HG02642 (cell line): ENCODE measurements around the gene SCRG1.

Experiments used
- ATAC-seq: cut with Tn5 transposase; IDR thresholded peaks from one replicate; pipeline ENCODE4 v1.9.1; 2021; ENCODE audit warnings: mild to moderate bottlenecking; ENCODE audit not compliant: unreplicated experiment, poor library complexity

SCRG1 gene

GRCh38 chr4:173398779-173399415 is at the start of gene SCRG1:
Gene SCRG1 (minus strand): TSS chr4:173399116. CDS start chr4:173391414, 7,702 bp downstream.
- ATAC-seq: no peak

GRCh38 chr4:173448103-173448502 is 49.2 kb upstream of the SCRG1 start:
- no peak for ATAC-seq

GRCh38 chr4:173446416-173446815 is 47.5 kb upstream of the SCRG1 start:
- peak; percentile 87 for ATAC-seq

GRCh38 chr4:173443121-173443520 is 44.2 kb upstream of the SCRG1 start:
- no peak for ATAC-seq

GRCh38 chr4:173442223-173442932 is 43.5 kb upstream of the SCRG1 start:
- ATAC-seq: no peak

- ATAC-seq: no peak
Observed at GRCh38 chr4:173440888-173441287, 42.0 kb upstream of the SCRG1 start.

GRCh38 chr4:173436771-173437265 is 37.9 kb upstream of the SCRG1 start:
- ATAC-seq: no peak

GRCh38 chr4:173436149-173436579 is 37.2 kb upstream of the SCRG1 start:
- ATAC-seq: no peak

- ATAC-seq: no peak
Observed at GRCh38 chr4:173434231-173434630, 35.3 kb upstream of the SCRG1 start.

GRCh38 chr4:173433447-173433846 is 34.5 kb upstream of the SCRG1 start:
- ATAC-seq: no peak

GRCh38 chr4:173432430-173432829 is 33.5 kb upstream of the SCRG1 start:
- ATAC-seq: no peak

- ATAC-seq: no peak
Observed at GRCh38 chr4:173426064-173426463, 27.1 kb upstream of the SCRG1 start.

- ATAC-seq: no peak
Observed at GRCh38 chr4:173424899-173425805, 26.2 kb upstream of the SCRG1 start.

GRCh38 chr4:173420801-173421200 is 21.9 kb upstream of the SCRG1 start:
- ATAC-seq: no peak

- ATAC-seq: no peak
Observed at GRCh38 chr4:173420324-173420752, 21.4 kb upstream of the SCRG1 start.

- ATAC-seq: no peak
Observed at GRCh38 chr4:173418639-173419038, 19.7 kb upstream of the SCRG1 start.

- ATAC-seq: no peak
Observed at GRCh38 chr4:173417833-173418232, 18.9 kb upstream of the SCRG1 start.

- ATAC-seq: no peak
Observed at GRCh38 chr4:173415885-173416653, 17.2 kb upstream of the SCRG1 start.

GRCh38 chr4:173415092-173415491 is 16.2 kb upstream of the SCRG1 start:
- no peak for ATAC-seq

- ATAC-seq: no peak
Observed at GRCh38 chr4:173414456-173414855, 15.5 kb upstream of the SCRG1 start.
